Measurements from ENCODE around the gene DNM3. TPM values are rescaled to one million over a fixed set of nuclear protein-coding genes. Genes with fewer than 3 reads are reported as not detected.
"Not testable (repeated sequence)": the region's sequence is repeated elsewhere in the genome, so short reads cannot be mapped to it uniquely, and the experiment has no call there.

The DNM3 gene
- total and polyA plus RNA-seq, 4 donors, result 2.1 to 16.3 (median 5.6) TPM

GRCh38 chr1:172019976-172020375 is 178.7 kb downstream of the DNM3 start:
- no peak overlapping the region for H3K27ac ChIP-seq (ENCODE audit: low read depth in 1 of 2, low read length in 1 of 2)
- no peak for ATAC-seq (ENCODE audit: insufficient read depth, low FRiP score)
- 89 to 94% methylated on average over 3 of the region's 3 CpGs for WGBS, 2 donors
- no peak overlapping the region for H3K9ac ChIP-seq (ENCODE audit: insufficient read depth in 1 of 2, low read length in 2 of 2)
- no peaks in the 10 kb centered on the region for H3K36me3 ChIP-seq (ENCODE audit: control insufficient read depth in 4 of 4, insufficient read depth in 4 of 4, low read length in 4 of 4)
- no peak overlapping the region for H3K4me3 ChIP-seq
- TF ChIP-seq, protein P1, sequence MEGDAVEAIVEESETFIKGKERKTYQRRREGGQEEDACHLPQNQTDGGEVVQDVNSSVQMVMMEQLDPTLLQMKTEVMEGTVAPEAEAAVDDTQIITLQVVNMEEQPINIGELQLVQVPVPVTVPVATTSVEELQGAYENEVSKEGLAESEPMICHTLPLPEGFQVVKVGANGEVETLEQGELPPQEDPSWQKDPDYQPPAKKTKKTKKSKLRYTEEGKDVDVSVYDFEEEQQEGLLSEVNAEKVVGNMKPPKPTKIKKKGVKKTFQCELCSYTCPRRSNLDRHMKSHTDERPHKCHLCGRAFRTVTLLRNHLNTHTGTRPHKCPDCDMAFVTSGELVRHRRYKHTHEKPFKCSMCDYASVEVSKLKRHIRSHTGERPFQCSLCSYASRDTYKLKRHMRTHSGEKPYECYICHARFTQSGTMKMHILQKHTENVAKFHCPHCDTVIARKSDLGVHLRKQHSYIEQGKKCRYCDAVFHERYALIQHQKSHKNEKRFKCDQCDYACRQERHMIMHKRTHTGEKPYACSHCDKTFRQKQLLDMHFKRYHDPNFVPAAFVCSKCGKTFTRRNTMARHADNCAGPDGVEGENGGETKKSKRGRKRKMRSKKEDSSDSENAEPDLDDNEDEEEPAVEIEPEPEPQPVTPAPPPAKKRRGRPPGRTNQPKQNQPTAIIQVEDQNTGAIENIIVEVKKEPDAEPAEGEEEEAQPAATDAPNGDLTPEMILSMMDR (IDR thresholded peaks at IDR 0.05; ENCODE audit: control extremely low read depth, extremely low read depth), result no peak
- no peak for DNase-seq
- peaks cover 0 to 3% (median 0%) of the 10 kb centered on the region in 4 donors for H3K9me3 ChIP-seq (ENCODE audit: control insufficient read depth in 4 of 4, insufficient read depth in 3 of 4, low read length in 3 of 4)
- peaks cover 0 to 9% (median 0%) of the 10 kb centered on the region in 5 donors for H3K4me1 ChIP-seq (ENCODE audit: control insufficient read depth in 5 of 5, insufficient read depth in 5 of 5, low read length in 5 of 5)
- no peaks in the 10 kb centered on the region for H3K27me3 ChIP-seq (ENCODE audit: control insufficient read depth in 3 of 3, insufficient read depth in 3 of 3, low read length in 2 of 3)

DNA sequence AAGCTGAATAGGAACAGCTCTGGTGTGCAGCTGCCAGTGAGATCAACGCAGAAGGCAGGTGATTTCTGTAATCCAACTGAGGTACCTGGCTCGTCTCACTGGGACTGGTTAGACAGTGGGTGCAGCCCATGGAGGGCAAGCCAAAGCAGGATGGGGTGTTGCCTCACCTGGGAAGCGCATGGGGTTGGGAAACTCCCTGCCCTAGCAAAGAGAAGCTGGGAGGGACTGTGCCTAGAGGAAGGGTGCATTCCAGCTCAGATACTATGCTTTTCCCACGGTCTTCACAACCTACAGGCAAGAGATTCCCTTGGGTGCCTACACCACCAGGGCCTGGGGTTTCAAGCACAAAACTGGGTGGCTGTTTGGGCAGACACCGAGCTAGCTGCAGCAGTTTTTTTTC is 183.2 kb downstream of the DNM3 start:
- Histone ChIP-seq H3K4me3 (no peak overlapping the region), H3K36me3 (ENCODE audit: control insufficient read depth in 4 of 4, insufficient read depth in 4 of 4, low read length in 4 of 4) (no peaks in the 10 kb centered on the region), H3K4me1 (ENCODE audit: control insufficient read depth in 5 of 5, insufficient read depth in 5 of 5, low read length in 5 of 5) (peaks cover 0 to 10% (median 0%) of the 10 kb centered on the region in 5 donors), H3K27ac (ENCODE audit: low read depth in 1 of 2, low read length in 1 of 2) (no peak overlapping the region), H3K9ac (ENCODE audit: insufficient read depth in 1 of 2, low read length in 2 of 2) (no peak overlapping the region), H3K9me3 (ENCODE audit: control insufficient read depth in 4 of 4, insufficient read depth in 3 of 4, low read length in 3 of 4) (no peaks in the 10 kb centered on the region), H3K27me3 (ENCODE audit: control insufficient read depth in 3 of 3, insufficient read depth in 3 of 3, low read length in 2 of 3) (no peaks in the 10 kb centered on the region)
- ATAC-seq (ENCODE audit: insufficient read depth, low FRiP score), result no peak
- WGBS, 2 donors, result 67 to 81% methylated on average over 5 of the region's 5 CpGs
- TF ChIP-seq, protein P1 (IDR thresholded peaks at IDR 0.05; ENCODE audit: control extremely low read depth, extremely low read depth), result no peak
- DNase-seq, result no peak

- H3K4me1 ChIP-seq (ENCODE audit: control insufficient read depth in 5 of 5, insufficient read depth in 5 of 5, low read length in 5 of 5); H3K4me3 ChIP-seq; H3K36me3 ChIP-seq (ENCODE audit: control insufficient read depth in 4 of 4, insufficient read depth in 4 of 4, low read length in 4 of 4); H3K9ac ChIP-seq (ENCODE audit: insufficient read depth in 1 of 2, low read length in 2 of 2); ATAC-seq (ENCODE audit: insufficient read depth, low FRiP score); H3K27ac ChIP-seq (ENCODE audit: low read depth in 1 of 2, low read length in 1 of 2); H3K9me3 ChIP-seq (ENCODE audit: control insufficient read depth in 4 of 4, insufficient read depth in 3 of 4, low read length in 3 of 4); H3K27me3 ChIP-seq (ENCODE audit: control insufficient read depth in 3 of 3, insufficient read depth in 3 of 3, low read length in 2 of 3): not testable (repeated sequence)
- DNase-seq, result peak in 2 of 3 donors; percentile 11 to 22
- 65 to 81% methylated on average over 13 of the region's 13 CpGs for WGBS, 2 donors
These were observed 183.8 kb downstream of the DNM3 start for GRCh38 chr1:172024944-172025738.

- WGBS, 2 donors, result 93 to 96% methylated on average over 5 of the region's 5 CpGs
- ATAC-seq (ENCODE audit: insufficient read depth, low FRiP score), result no peak
- no peak overlapping the region for H3K4me3 ChIP-seq
These were observed 199.2 kb downstream of the DNM3 start for GRCh38 chr1:172040466-172040865.

More at GRCh38 chr1:172040466-172040865, 199.2 kb downstream of the DNM3 start:
- H3K36me3 ChIP-seq (ENCODE audit: control insufficient read depth in 4 of 4, insufficient read depth in 4 of 4, low read length in 4 of 4), result peaks cover 0 to 3% (median 0%) of the 10 kb centered on the region in 4 donors
- H3K27ac ChIP-seq (ENCODE audit: low read depth in 1 of 2, low read length in 1 of 2), result no peak overlapping the region
- no peak overlapping the region for H3K9ac ChIP-seq (ENCODE audit: insufficient read depth in 1 of 2, low read length in 2 of 2)
- no peaks in the 10 kb centered on the region for H3K9me3 ChIP-seq (ENCODE audit: control insufficient read depth in 4 of 4, insufficient read depth in 3 of 4, low read length in 3 of 4)
- TF ChIP-seq, protein P1 (IDR thresholded peaks at IDR 0.05; ENCODE audit: control extremely low read depth, extremely low read depth), result no peak
- DNase-seq, result no peak
- no peaks in the 10 kb centered on the region for H3K4me1 ChIP-seq (ENCODE audit: control insufficient read depth in 5 of 5, insufficient read depth in 5 of 5, low read length in 5 of 5)
- no peaks in the 10 kb centered on the region for H3K27me3 ChIP-seq (ENCODE audit: control insufficient read depth in 3 of 3, insufficient read depth in 3 of 3, low read length in 2 of 3)

All from lung (tissue), 12 donors.